GM12878 (cell line): ENCODE measurements around the gene GMDS. TPM values are rescaled to one million over a fixed set of nuclear protein-coding genes. Genes with fewer than 3 reads are reported as not detected.

Experiments used
- ATAC-seq: fragments of 200-7000 bp; cut with Tn5 transposase; 3 replicates; pipeline ENCODE4 v1.9.1; 2020; ENCODE audit warnings: mild to moderate bottlenecking, moderate library complexity
- BruUV-seq: library from RNA; stranded (reverse); fragments of 400-500 nt; replicated peaks from 2 replicates; lab custom pipeline; 2021; lab: Mats Ljungman, UMichigan
- CTCF ChIA-PET: fragments of 300-600 bp; sonication (Branson Sonifier 250); formaldehyde crosslinking; extraction: SDS; loops from one replicate; lab custom pipeline; 2021; ENCODE audit warnings: inconsistent platforms; lab: Yijun Ruan, JAX
- POLR2A ChIA-PET: fragments of 350-600 bp; formaldehyde crosslinking; extraction: SDS; loops from one replicate; lab custom pipeline; 2021; ENCODE audit warnings: inconsistent platforms; lab: Charles Lee
- RAD21 ChIA-PET: fragments of 300-600 bp; sonication (Branson Sonifier 250); formaldehyde crosslinking; loops from one replicate; lab custom pipeline; 2023; ENCODE audit warnings: antibody characterized with exemption; ENCODE audit not compliant: unreplicated experiment; lab: Charles Lee
- SMC1A ChIA-PET: fragments of 300-600 bp; sonication (Branson Sonifier 250); formaldehyde crosslinking; loops from one replicate; lab custom pipeline; 2023; ENCODE audit not compliant: unreplicated experiment, uncharacterized antibody; lab: Charles Lee
- DNase-seq: peaks from one replicate; pipeline ENCODE4 v3.0.0-alpha.2; 2011; ENCODE audit warnings: low read depth, low spot score
- FAIRE-seq: peaks from 3 replicates; lab custom pipeline; 2011; peaks lifted over from hg19 to GRCh38; lab: Jason Lieb, UNC
- H2AFZ ChIP-seq: 2 replicates; pipeline ENCODE4 v1.6.0; 2011; ENCODE audit warnings: low read depth, low read length, control low read depth; ENCODE audit not compliant: control insufficient read depth
- H3K27ac ChIP-seq: 2 replicates; pipeline ENCODE4 v1.5.1; 2011; ENCODE audit warnings: control low read depth; ENCODE audit not compliant: control insufficient read depth, insufficient read depth
- H3K27me3 ChIP-seq, 2 experiments: replicated peaks in 1 of 2; 2 replicates each; pipeline versions ENCODE4 v1.6.0 to v1.6.1; 2011; ENCODE audit warnings: low read length in 1 of 2; ENCODE audit not compliant: control insufficient read depth in 2 of 2, insufficient read depth in 2 of 2
- H3K36me3 ChIP-seq, 2 experiments: 2 replicates each; pipeline ENCODE4 v1.5.1; 2011; ENCODE audit warnings: low read length in 1 of 2; ENCODE audit not compliant: control insufficient read depth in 2 of 2, insufficient read depth in 2 of 2
- H3K4me1 ChIP-seq: 2 replicates; pipeline ENCODE4 v1.6.1; 2011; ENCODE audit warnings: mild to moderate bottlenecking, low read length, moderate library complexity, mixed read lengths; ENCODE audit not compliant: control insufficient read depth, insufficient read depth
- H3K4me2 ChIP-seq: 2 replicates; pipeline ENCODE4 v1.6.0; 2011; ENCODE audit warnings: control low read depth; ENCODE audit not compliant: control insufficient read depth, insufficient read depth
- H3K4me3 ChIP-seq: fragments of 200-600 bp; sonication (generic); 2 replicates; pipeline ENCODE4 v1.5.1; 2016
- H3K79me2 ChIP-seq: 2 replicates; pipeline ENCODE4 v1.6.0; 2011; ENCODE audit warnings: low read length; ENCODE audit not compliant: control insufficient read depth, insufficient read depth
- H3K9ac ChIP-seq: 2 replicates; pipeline ENCODE4 v1.8.0; 2011; ENCODE audit warnings: low read length, control low read depth, mixed read lengths; ENCODE audit not compliant: control insufficient read depth, insufficient read depth
- H3K9me3 ChIP-seq: replicated peaks from 3 replicates; pipeline ENCODE4 v1.5.1; 2011; ENCODE audit warnings: mild to moderate bottlenecking, low read length; ENCODE audit not compliant: control insufficient read depth, insufficient read depth
- H4K20me1 ChIP-seq: 2 replicates; pipeline ENCODE4 v1.6.0; 2011; ENCODE audit not compliant: control insufficient read depth, insufficient read depth
- BCL11A ChIP-seq: IDR thresholded peaks from 2 replicates; pipeline ENCODE4 v1.6.1; 2011; ENCODE audit warnings: low read depth, low read length
- ETV6 ChIP-seq, 2 experiments: fragments of 450-650 bp in 1 of 2; IDR thresholded peaks in 1 of 2; conservative IDR thresholded peaks in 1 of 2; 2 replicates each; pipeline ENCODE4 v1.6.1; 2014; ENCODE audit warnings: antibody characterized with exemption in 1 of 2, borderline replicate concordance in 1 of 2, low read depth in 1 of 2, mild to moderate bottlenecking in 1 of 2, moderate library complexity in 1 of 2
- GABPA ChIP-seq: IDR thresholded peaks from 2 replicates; pipeline ENCODE4 v1.6.1; 2014; ENCODE audit warnings: antibody characterized with exemption, low read depth, mild to moderate bottlenecking, inconsistent platforms
- IRF3 ChIP-seq: fragments of 450-650 bp; IDR thresholded peaks from 2 replicates; pipeline ENCODE4 v1.6.1; 2014; ENCODE audit warnings: mild to moderate bottlenecking
- IRF4 ChIP-seq: IDR thresholded peaks from 2 replicates; pipeline ENCODE4 v1.6.1; 2011; ENCODE audit warnings: low read depth, low read length
- JUND ChIP-seq: IDR thresholded peaks from 2 replicates; pipeline ENCODE4 v1.6.1; 2012; ENCODE audit warnings: low read depth, mild to moderate bottlenecking, low read length, improper control_type of control experiment, moderate library complexity
- NFIC ChIP-seq: IDR thresholded peaks from 2 replicates; pipeline ENCODE4 v1.6.1; 2012; ENCODE audit warnings: low read depth, mild to moderate bottlenecking, inconsistent platforms, low read length, moderate library complexity
- RAD51 ChIP-seq: fragments of 450-650 bp; IDR thresholded peaks from 2 replicates; pipeline ENCODE4 v1.6.1; 2016; ENCODE audit warnings: moderate library complexity, mild to moderate bottlenecking, inconsistent platforms
- RUNX3 ChIP-seq: IDR thresholded peaks from 2 replicates; pipeline ENCODE4 v1.6.1; 2012; ENCODE audit warnings: low read length, inconsistent platforms
- TAF1 ChIP-seq: IDR thresholded peaks from 2 replicates; pipeline ENCODE4 v1.6.1; 2011; ENCODE audit warnings: mild to moderate bottlenecking, low read depth, low read length, borderline replicate concordance
- YY1 ChIP-seq: IDR thresholded peaks from 2 replicates; pipeline ENCODE4 v1.6.1; 2011; ENCODE audit warnings: low read depth, mild to moderate bottlenecking, low read length
- WGBS: methylation state at CpG from one replicate; pipeline ENCODE4 v1.1.6; 2016; ENCODE audit warnings: low lambda C conversion rate; ENCODE audit not compliant: insufficient replicate concordance, insufficient coverage; ENCODE audit errors: missing lambda C conversion rate; 5-methylcytosine and 5-hydroxymethylcytosine counted together
- in situ Hi-C: fragments of 300-500 bp; cut with MboI; formaldehyde crosslinking; loops from 9 replicates; pipeline ENCODE4 v1.14.3; 2018; ENCODE audit warnings: mixed read lengths
- intact Hi-C: fragments of 100-400 bp; cut with micrococcal nuclease; formaldehyde crosslinking; loops from one replicate; pipeline ENCODE4 v1.14.2; 2022; ENCODE audit not compliant: unreplicated experiment
- polyA plus RNA-seq, 11 experiments: library from polyadenylated mRNA; depleted of rRNA in 4 of 11; unstranded in 6 of 11; stranded (reverse) in 5 of 11; fragments of >200 nt; fragmentation: Nextera tagmentation in 4 of 11; fragmentation: Illumina TruSeq in 1 of 11; extraction: Ambion mirVana in 4 of 11; extraction: Trizol in 1 of 11; gene quantifications; 1 replicate in 1 of 11; 2 replicates in 10 of 11; pipeline versions ENCODE4 v1.2.1 to v1.2.3, GENCODE V29; 2011 to 2016; ENCODE audit warnings: inconsistent platforms in 2 of 11, missing spikeins in 2 of 11, low read depth in 1 of 11
- total RNA-seq, 4 experiments: library from RNA; depleted of rRNA in 3 of 4; stranded (reverse); fragments of >200 nt in 3 of 4; fragmentation: Illumina TruSeq in 1 of 4; extraction: Trizol in 1 of 4; gene quantifications; 2 replicates each; pipeline versions ENCODE4 v1.2.1 to v1.2.3, GENCODE V29; 2013 to 2021
- TF ChIP-seq, protein P1 (sequence below): fragments of 450-650 bp; IDR thresholded peaks from 2 replicates; pipeline ENCODE4 v1.6.1; 2017; ENCODE audit warnings: mild to moderate bottlenecking, moderate library complexity
- TF ChIP-seq, protein P2 (sequence below): IDR thresholded peaks from 2 replicates; pipeline ENCODE4 v1.6.1; 2012; ENCODE audit warnings: low read depth, low read length, improper control_type of control experiment

The GMDS gene
- total and polyA plus RNA-seq, 10 of the 15 experiments (the other 5 are each of a cell fraction or from before 2014, with no cell fraction given): 0.61 to 53.8 (median 29.3) TPM

DNA sequence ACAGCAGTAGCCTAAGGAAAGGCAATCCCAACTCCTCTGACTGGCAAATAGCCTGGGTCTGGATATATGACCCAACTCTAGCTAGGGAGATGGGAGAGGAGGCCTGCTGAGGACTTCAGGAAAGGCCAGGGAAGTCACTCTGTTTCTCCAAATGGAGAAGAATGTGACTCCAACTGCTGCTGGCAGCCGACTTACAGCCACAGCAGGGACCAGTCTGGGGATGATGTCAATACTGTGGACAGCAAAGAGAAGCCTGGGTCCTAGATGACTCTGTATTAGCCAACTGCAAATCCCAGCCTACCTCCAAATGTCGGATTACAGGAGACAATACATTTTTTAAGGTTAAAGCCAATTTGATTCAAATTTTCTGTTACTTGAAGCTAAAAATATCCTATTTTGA, 403.1 kb downstream of the GMDS start:
- FAIRE-seq (no peak), ATAC-seq (no peak), DNase-seq (no peak)
- H3K79me2 ChIP-seq: no peaks in the 10 kb centered on the region
- BruUV-seq: no TSS peak
- H3K9me3 ChIP-seq: no peaks in the 10 kb centered on the region; the same call in 2 of the 3 replicates
- H3K4me1 ChIP-seq: no peaks in the 10 kb centered on the region
- intact Hi-C loops: no loop called here
- ChIA-PET SMC1A (no interaction called here), CTCF (no interaction called here), POLR2A (no interaction called here), RAD21 (no interaction called here)
- H3K27me3 ChIP-seq: no peaks in the 10 kb centered on the region
- H3K4me3 ChIP-seq: no peak overlapping the region
- in situ Hi-C loops: no loop called here
- H3K4me2 ChIP-seq: no peak overlapping the region
- 97% methylated on average over 2 of the region's 2 CpGs for WGBS
- no peak overlapping the region for H3K27ac ChIP-seq
- H3K9ac ChIP-seq: no peak overlapping the region
- H2AFZ ChIP-seq: no peak overlapping the region
- no peaks in the 10 kb centered on the region for H4K20me1 ChIP-seq
- H3K36me3 ChIP-seq: no peaks in the 10 kb centered on the region
- TF ChIP-seq YY1: no peak
- TF ChIP-seq ETV6 (conservative IDR thresholded peaks at IDR 0.05 in 1 of 2, IDR thresholded peaks at IDR 0.05 in 1 of 2; ENCODE audit: borderline replicate concordance in 1 of 2, low read depth in 1 of 2): no peak
- TF ChIP-seq TAF1: no peak
- no peak for TF ChIP-seq JUND
- no peak for TF ChIP-seq IRF4

- in situ Hi-C loops: no loop called here
- ChIA-PET CTCF (no interaction called here), POLR2A (no interaction called here), SMC1A (interaction anchor here (1.3 kb wide), 1 partner anchor 513 kb away, joined by 3 read pairs; no protein-coding TSS in a partner anchor), RAD21 (no interaction called here)
- Histone ChIP-seq H3K27me3 (no peaks in the 10 kb centered on the region), H3K9me3 (no peaks in the 10 kb centered on the region; the same call in 2 of the 3 replicates), H3K4me1 (no peaks in the 10 kb centered on the region), H3K27ac (no peak overlapping the region), H3K79me2 (no peaks in the 10 kb centered on the region), H4K20me1 (no peaks in the 10 kb centered on the region), H3K36me3 (no peaks in the 10 kb centered on the region), H2AFZ (no peak overlapping the region), H3K4me3 (no peak overlapping the region), H3K4me2 (no peak overlapping the region), H3K9ac (no peak overlapping the region)
- 96% methylated on average over 3 of the region's 3 CpGs for WGBS
- DNase-seq (no peak), FAIRE-seq (no peak), ATAC-seq (no peak)
- BruUV-seq: no TSS peak
- intact Hi-C loops: no loop called here
- TF ChIP-seq BCL11A: no peak
- no peak for TF ChIP-seq GABPA
- no peak for TF ChIP-seq IRF3
- TF ChIP-seq NFIC: no peak
- TF ChIP-seq RUNX3: no peak
- TF ChIP-seq, protein P1, sequence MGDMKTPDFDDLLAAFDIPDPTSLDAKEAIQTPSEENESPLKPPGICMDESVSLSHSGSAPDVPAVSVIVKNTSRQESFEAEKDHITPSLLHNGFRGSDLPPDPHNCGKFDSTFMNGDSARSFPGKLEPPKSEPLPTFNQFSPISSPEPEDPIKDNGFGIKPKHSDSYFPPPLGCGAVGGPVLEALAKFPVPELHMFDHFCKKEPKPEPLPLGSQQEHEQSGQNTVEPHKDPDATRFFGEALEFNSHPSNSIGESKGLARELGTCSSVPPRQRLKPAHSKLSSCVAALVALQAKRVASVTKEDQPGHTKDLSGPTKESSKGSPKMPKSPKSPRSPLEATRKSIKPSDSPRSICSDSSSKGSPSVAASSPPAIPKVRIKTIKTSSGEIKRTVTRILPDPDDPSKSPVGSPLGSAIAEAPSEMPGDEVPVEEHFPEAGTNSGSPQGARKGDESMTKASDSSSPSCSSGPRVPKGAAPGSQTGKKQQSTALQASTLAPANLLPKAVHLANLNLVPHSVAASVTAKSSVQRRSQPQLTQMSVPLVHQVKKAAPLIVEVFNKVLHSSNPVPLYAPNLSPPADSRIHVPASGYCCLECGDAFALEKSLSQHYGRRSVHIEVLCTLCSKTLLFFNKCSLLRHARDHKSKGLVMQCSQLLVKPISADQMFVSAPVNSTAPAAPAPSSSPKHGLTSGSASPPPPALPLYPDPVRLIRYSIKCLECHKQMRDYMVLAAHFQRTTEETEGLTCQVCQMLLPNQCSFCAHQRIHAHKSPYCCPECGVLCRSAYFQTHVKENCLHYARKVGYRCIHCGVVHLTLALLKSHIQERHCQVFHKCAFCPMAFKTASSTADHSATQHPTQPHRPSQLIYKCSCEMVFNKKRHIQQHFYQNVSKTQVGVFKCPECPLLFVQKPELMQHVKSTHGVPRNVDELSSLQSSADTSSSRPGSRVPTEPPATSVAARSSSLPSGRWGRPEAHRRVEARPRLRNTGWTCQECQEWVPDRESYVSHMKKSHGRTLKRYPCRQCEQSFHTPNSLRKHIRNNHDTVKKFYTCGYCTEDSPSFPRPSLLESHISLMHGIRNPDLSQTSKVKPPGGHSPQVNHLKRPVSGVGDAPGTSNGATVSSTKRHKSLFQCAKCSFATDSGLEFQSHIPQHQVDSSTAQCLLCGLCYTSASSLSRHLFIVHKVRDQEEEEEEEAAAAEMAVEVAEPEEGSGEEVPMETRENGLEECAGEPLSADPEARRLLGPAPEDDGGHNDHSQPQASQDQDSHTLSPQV: no peak
- TF ChIP-seq RAD51: no peak
- TF ChIP-seq, protein P2, sequence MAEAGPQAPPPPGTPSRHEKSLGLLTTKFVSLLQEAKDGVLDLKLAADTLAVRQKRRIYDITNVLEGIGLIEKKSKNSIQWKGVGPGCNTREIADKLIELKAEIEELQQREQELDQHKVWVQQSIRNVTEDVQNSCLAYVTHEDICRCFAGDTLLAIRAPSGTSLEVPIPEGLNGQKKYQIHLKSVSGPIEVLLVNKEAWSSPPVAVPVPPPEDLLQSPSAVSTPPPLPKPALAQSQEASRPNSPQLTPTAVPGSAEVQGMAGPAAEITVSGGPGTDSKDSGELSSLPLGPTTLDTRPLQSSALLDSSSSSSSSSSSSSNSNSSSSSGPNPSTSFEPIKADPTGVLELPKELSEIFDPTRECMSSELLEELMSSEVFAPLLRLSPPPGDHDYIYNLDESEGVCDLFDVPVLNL: no peak
Observed at GRCh38 chr6:1841136-1841535, 404.3 kb downstream of the GMDS start.
